H9 (cell line): ENCODE data around the gene INPP4A. TPM values are rescaled to one million over a fixed set of nuclear protein-coding genes. Genes with fewer than 3 reads are reported as not detected.

Source experiments
- DNase-seq: peaks from one replicate; pipeline ENCODE4 v3.0.0-alpha.2; 2017
- H2AFZ ChIP-seq: one replicate; pipeline ENCODE4 v1.6.1; 2013; ENCODE audit warnings: mild to moderate bottlenecking, low read length, control low read depth, moderate library complexity
- H2AK5ac ChIP-seq: 2 replicates; pipeline ENCODE4 v1.6.1; 2013; ENCODE audit warnings: low read length, control low read depth, mixed read lengths; ENCODE audit not compliant: insufficient read length
- H2BK120ac ChIP-seq: one replicate; pipeline ENCODE4 v1.6.1; 2013; ENCODE audit warnings: low read depth, mild to moderate bottlenecking, low read length, control low read depth, inconsistent platforms; ENCODE audit not compliant: poor library complexity, severe bottlenecking
- H2BK12ac ChIP-seq: 2 replicates; pipeline ENCODE4 v1.6.1; 2013; ENCODE audit warnings: low read length, control low read depth, mixed read lengths, low read depth; ENCODE audit not compliant: insufficient read length
- H2BK15ac ChIP-seq: 2 replicates; pipeline ENCODE4 v1.6.1; 2013; ENCODE audit warnings: low read depth, low read length, control low read depth
- H2BK20ac ChIP-seq: one replicate; pipeline ENCODE4 v1.6.1; 2013; ENCODE audit warnings: low read depth, mild to moderate bottlenecking, low read length, control low read depth, inconsistent platforms; ENCODE audit not compliant: poor library complexity, severe bottlenecking
- H2BK5ac ChIP-seq: 2 replicates; pipeline ENCODE4 v1.6.1; 2013; ENCODE audit warnings: low read length, control low read depth, mixed read lengths; ENCODE audit not compliant: insufficient read length
- H3K14ac ChIP-seq: 2 replicates; pipeline ENCODE4 v1.6.1; 2013; ENCODE audit warnings: low read length, control low read depth; ENCODE audit not compliant: insufficient read depth
- H3K18ac ChIP-seq: 2 replicates; pipeline ENCODE4 v1.6.1; 2013; ENCODE audit warnings: low read depth, mild to moderate bottlenecking, mixed read lengths, low read length, control low read depth; ENCODE audit not compliant: insufficient read length
- H3K23ac ChIP-seq: 2 replicates; pipeline ENCODE4 v1.6.1; 2013; ENCODE audit warnings: low read length, control low read depth, mixed read lengths, low read depth; ENCODE audit not compliant: insufficient read length
- H3K23me2 ChIP-seq: 2 replicates; pipeline ENCODE4 v1.6.1; 2013; ENCODE audit warnings: low read depth, mild to moderate bottlenecking, mixed read lengths, low read length, control low read depth; ENCODE audit not compliant: insufficient read length, poor library complexity, severe bottlenecking
- H3K27ac ChIP-seq: 2 replicates; pipeline ENCODE4 v1.5.1; 2013; ENCODE audit warnings: low read length, control low read depth, mixed read lengths, low read depth; ENCODE audit not compliant: insufficient read length
- H3K27me3 ChIP-seq: 2 replicates; pipeline ENCODE4 v1.6.1; 2013; ENCODE audit warnings: low read length, control low read depth, inconsistent platforms; ENCODE audit not compliant: insufficient read depth
- H3K4ac ChIP-seq: 2 replicates; pipeline ENCODE4 v1.6.1; 2013; ENCODE audit warnings: low read depth, mild to moderate bottlenecking, control low read depth, inconsistent platforms, low read length, moderate library complexity
- H3K4me1 ChIP-seq: 2 replicates; pipeline ENCODE4 v1.6.1; 2013; ENCODE audit warnings: low read length, control low read depth, inconsistent platforms; ENCODE audit not compliant: insufficient read depth
- H3K4me2 ChIP-seq: 2 replicates; pipeline ENCODE4 v1.6.1; 2013; ENCODE audit warnings: low read length, control low read depth, mixed read lengths; ENCODE audit not compliant: insufficient read length, insufficient read depth
- H3K56ac ChIP-seq: 2 replicates; pipeline ENCODE4 v1.6.1; 2013; ENCODE audit warnings: low read depth, mild to moderate bottlenecking, mixed read lengths, low read length, control low read depth; ENCODE audit not compliant: insufficient read length
- H3K79me1 ChIP-seq: 2 replicates; pipeline ENCODE4 v1.6.1; 2013; ENCODE audit warnings: low read depth, mild to moderate bottlenecking, moderate library complexity, low read length, control low read depth, inconsistent platforms; ENCODE audit not compliant: insufficient read depth, poor library complexity, severe bottlenecking
- H3K79me2 ChIP-seq: 2 replicates; pipeline ENCODE4 v1.6.1; 2013; ENCODE audit warnings: low read length, control low read depth, inconsistent platforms; ENCODE audit not compliant: insufficient read depth
- H3K9ac ChIP-seq: 2 replicates; pipeline ENCODE4 v1.6.1; 2013; ENCODE audit warnings: low read length, control low read depth, mixed read lengths; ENCODE audit not compliant: insufficient read length; ENCODE audit errors: extremely low read depth
- H3K9me3 ChIP-seq: one replicate; pipeline ENCODE4 v1.6.1; 2013; ENCODE audit warnings: low read depth, low read length, inconsistent platforms; ENCODE audit not compliant: control insufficient read depth
- H3T11ph ChIP-seq: one replicate; pipeline ENCODE4 v1.6.1; 2013; ENCODE audit warnings: mild to moderate bottlenecking, low read length, control low read depth, inconsistent platforms
- H4K20me1 ChIP-seq: one replicate; pipeline ENCODE4 v1.6.1; 2013; ENCODE audit not compliant: control insufficient read depth, insufficient read length, insufficient read depth
- H4K5ac ChIP-seq: 2 replicates; pipeline ENCODE4 v1.6.1; 2013; ENCODE audit warnings: low read depth, mild to moderate bottlenecking, mixed read lengths, low read length, control low read depth; ENCODE audit not compliant: insufficient read length
- H4K8ac ChIP-seq: replicated peaks from 2 replicates; pipeline ENCODE4 v1.6.1; 2013; ENCODE audit warnings: low read length, control low read depth, mixed read lengths, low read depth; ENCODE audit not compliant: insufficient read length
- H4K91ac ChIP-seq: 2 replicates; pipeline ENCODE4 v1.6.1; 2013; ENCODE audit warnings: low read depth, mild to moderate bottlenecking, moderate library complexity, mixed read lengths, low read length, control low read depth; ENCODE audit not compliant: insufficient read length
- H3K27ac Mint-ChIP-seq, 3 experiments: 2 replicates in 2 of 3; 3 replicates in 1 of 3; pipeline ENCODE4 v1.8.0; 2020 to 2021; ENCODE audit warnings: mixed read lengths in 3 of 3, mild to moderate bottlenecking in 1 of 3, moderate library complexity in 1 of 3
- H3K27me3 Mint-ChIP-seq: 2 replicates; pipeline ENCODE4 v1.8.0; 2021; ENCODE audit warnings: low read depth, mild to moderate bottlenecking, moderate library complexity, mixed read lengths
- H3K36me3 Mint-ChIP-seq, 3 experiments: 2 replicates in 2 of 3; 3 replicates in 1 of 3; pipeline ENCODE4 v1.8.0; 2020 to 2021; ENCODE audit warnings: low read depth in 3 of 3, mixed read lengths in 3 of 3; ENCODE audit not compliant: insufficient read depth in 1 of 3
- H3K4me1 Mint-ChIP-seq, 2 experiments: 2 replicates each; pipeline ENCODE4 v1.8.0; 2020; ENCODE audit warnings: mixed read lengths in 2 of 2
- H3K4me3 Mint-ChIP-seq, 2 experiments: 2 replicates in 1 of 2; 3 replicates in 1 of 2; pipeline ENCODE4 v1.8.0; 2020 to 2021; ENCODE audit warnings: mild to moderate bottlenecking in 2 of 2, mixed read lengths in 2 of 2, moderate library complexity in 1 of 2
- H3K9me3 Mint-ChIP-seq, 2 experiments: 2 replicates in 1 of 2; 3 replicates in 1 of 2; pipeline ENCODE4 v1.8.0; 2020; ENCODE audit warnings: mild to moderate bottlenecking in 2 of 2, mixed read lengths in 2 of 2, moderate library complexity in 1 of 2
- CTCF ChIP-seq: fragments of 200-600 bp; sonication (generic); conservative IDR thresholded peaks from 3 replicates; pipeline ENCODE4 v1.8.0; 2021; ENCODE audit warnings: antibody characterized with exemption, mild to moderate bottlenecking
- WGBS: extraction: QIAGEN DNeasy Blood & Tissue Kit; methylation state at CpG from one replicate; pipeline ENCODE4 v1.1.7; 2013; ENCODE audit warnings: missing lambda C conversion rate, low lambda C conversion rate, mixed read lengths; ENCODE audit not compliant: insufficient read length; ENCODE audit errors: extremely low coverage; 5-methylcytosine and 5-hydroxymethylcytosine counted together
- total RNA-seq: library from RNA; stranded (reverse); gene quantifications from 2 replicates; pipeline ENCODE4 v1.2.1, GENCODE V29; 2021

INPP4A gene
- total RNA-seq, 1 experiment from 2014 or later = 55.2 TPM

- DNase-seq = no peak
- H2AFZ ChIP-seq = no peak overlapping the region
- no peak overlapping the region for H3T11ph ChIP-seq
- H2BK20ac ChIP-seq = no peak overlapping the region
- no peak overlapping the region for H3K4ac ChIP-seq
- H3K18ac ChIP-seq = peak overlapping the region; percentile 14
- H3K9ac ChIP-seq = no peak overlapping the region
- H3K79me1 ChIP-seq = peaks cover 12% of the 10 kb centered on the region
- H3K4me2 ChIP-seq = no peak overlapping the region
- H2AK5ac ChIP-seq = no peak overlapping the region
- TF ChIP-seq CTCF = no peak
- no peaks in the 10 kb centered on the region for H3K9me3 ChIP-seq
- H2BK15ac ChIP-seq = no peak overlapping the region
- peaks cover 13% of the 10 kb centered on the region; the same call in 1 of the 2 replicates for H3K4me1 ChIP-seq
- H3K79me2 ChIP-seq = peaks cover 4% of the 10 kb centered on the region; the same call in 1 of the 2 replicates
- WGBS = no CpG with 5 or more reads among the region's 14 CpGs
- Mint-ChIP-seq H3K36me3 (peaks cover 2 to 17% (median 15%) of the 10 kb centered on the region in 3 experiments), H3K9me3 (no peaks in the 10 kb centered on the region), H3K27me3 (no peaks in the 10 kb centered on the region), H3K4me3 (no peak overlapping the region), H3K4me1 (peaks cover 70 to 71% of the 10 kb centered on the region in 2 experiments), H3K27ac (peak overlapping the region; percentile 47 to 60 (median 49); a peak in 2 of 7 replicates)
- H4K5ac ChIP-seq = no peak overlapping the region
- H3K23me2 ChIP-seq = no peaks in the 10 kb centered on the region
- H4K20me1 ChIP-seq = no peaks in the 10 kb centered on the region
- H2BK12ac ChIP-seq = no peak overlapping the region
- H3K27ac ChIP-seq = no peak overlapping the region
- no peak overlapping the region for H2BK120ac ChIP-seq
- no peak overlapping the region for H4K91ac ChIP-seq
- H4K8ac ChIP-seq = no peak overlapping the region
- no peak overlapping the region for H3K23ac ChIP-seq
- no peak overlapping the region; the same call in 1 of the 2 replicates for H3K14ac ChIP-seq
- H2BK5ac ChIP-seq = no peak overlapping the region
- H3K56ac ChIP-seq = no peak overlapping the region
- H3K27me3 ChIP-seq = no peaks in the 10 kb centered on the region
Measured at GRCh38 chr2:98460573-98461497, 16.2 kb downstream of the INPP4A start.
